GM19467 (cell line): ENCODE data around the gene SEMG1.

Experiments
- ATAC-seq: cut with Tn5 transposase; IDR thresholded peaks from one replicate; pipeline ENCODE4 v1.9.1; 2021; ENCODE audit warnings: mild to moderate bottlenecking, moderate library complexity; ENCODE audit not compliant: unreplicated experiment

SEMG1 gene

GRCh38 chr20:45221076-45221475 lies 14.2 kb downstream of the SEMG1 start, which contains the start of gene SEMG2:
TSS of gene SEMG2 (plus strand) at chr20:45221373. CDS start at chr20:45221390, 17 bp downstream.
- no peak for ATAC-seq

- no peak for ATAC-seq
Measured at GRCh38 chr20:45223136-45223535, 16.3 kb downstream of the SEMG1 start.

GRCh38 chr20:45226287-45226686 lies 19.5 kb downstream of the SEMG1 start:
- ATAC-seq = no peak

GRCh38 chr20:45229264-45230056 lies 22.6 kb downstream of the SEMG1 start:
- no peak for ATAC-seq

DNA sequence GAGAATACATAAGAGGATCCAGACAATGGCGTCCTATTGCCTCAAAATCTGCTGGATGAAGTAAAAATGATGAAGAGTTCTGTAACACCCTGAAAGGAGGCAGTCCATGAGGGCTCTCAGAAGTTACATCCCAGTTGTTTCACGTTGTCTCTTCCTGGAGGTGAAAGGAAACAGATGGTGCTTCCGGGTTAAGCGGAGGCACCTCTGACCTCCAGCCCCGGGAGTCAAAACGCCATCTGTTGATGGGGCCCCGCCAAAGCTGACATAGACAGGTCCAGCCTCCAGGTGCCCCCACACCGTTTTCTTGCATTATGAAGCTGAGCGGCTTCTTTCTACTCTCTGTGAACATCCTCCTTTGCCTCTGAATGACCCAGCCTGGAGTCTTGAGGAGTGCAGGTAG lies 23.8 kb downstream of the SEMG1 start:
- no peak for ATAC-seq

DNA sequence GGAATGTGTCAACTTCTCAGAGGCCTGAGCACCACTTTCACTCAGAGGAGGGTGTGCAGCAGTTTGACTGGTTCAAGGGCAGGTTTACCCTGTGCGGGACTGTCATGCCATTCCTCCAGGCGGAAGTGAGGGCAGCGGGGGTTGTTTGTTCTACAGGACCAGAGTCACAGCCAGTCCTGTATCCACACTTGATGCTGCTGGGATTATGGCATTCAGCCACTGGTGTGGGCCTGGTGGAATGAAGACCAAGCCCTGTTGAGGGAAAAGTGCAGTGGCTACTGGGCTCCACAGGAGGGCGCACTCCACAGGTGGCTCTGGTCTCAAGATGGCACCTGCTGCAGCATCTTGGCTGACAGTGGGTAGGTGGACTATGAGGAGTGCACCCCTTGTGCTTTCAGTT lies 29.2 kb downstream of the SEMG1 start:
- no peak for ATAC-seq

DNA sequence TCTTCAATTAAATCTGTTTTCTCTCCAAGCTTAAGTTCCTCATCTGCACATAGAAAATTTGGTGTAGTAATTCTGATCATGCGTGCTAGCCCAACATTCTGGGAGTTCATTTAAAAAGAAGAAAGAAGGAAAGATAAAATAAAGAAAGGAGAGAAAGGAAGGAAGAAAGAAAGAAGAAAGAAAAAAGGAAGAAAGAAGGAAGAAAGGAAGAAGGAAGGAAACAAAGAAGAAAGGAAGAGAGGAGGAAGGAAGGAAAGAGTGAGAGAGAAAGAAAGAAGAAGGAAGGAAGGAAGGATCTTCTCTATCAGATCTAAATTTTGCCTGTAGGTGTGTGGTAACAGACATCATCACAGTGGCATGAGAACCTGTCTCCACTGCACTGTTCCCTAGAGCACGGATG lies 31.3 kb downstream of the SEMG1 start:
- no peak for ATAC-seq

DNA sequence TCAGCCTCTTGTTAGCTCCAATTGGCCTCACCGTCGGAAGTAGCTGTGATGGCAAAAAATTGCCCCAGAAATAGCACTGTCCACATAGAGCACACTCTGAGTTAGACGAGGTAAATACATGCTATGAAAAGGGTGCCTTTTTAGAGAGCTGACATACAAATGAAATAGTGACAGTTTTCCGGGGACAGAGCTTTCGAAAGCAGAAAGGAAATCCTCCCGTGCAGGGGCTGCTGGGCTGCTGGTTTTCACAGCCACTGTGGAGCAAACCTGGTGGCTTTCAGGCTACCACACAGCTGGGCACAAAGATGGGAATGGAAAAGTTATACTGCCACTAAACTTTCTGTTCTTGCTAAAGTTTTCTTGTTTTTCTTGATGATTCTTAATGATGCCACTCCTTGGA lies 39.3 kb downstream of the SEMG1 start:
- no peak for ATAC-seq

- no peak for ATAC-seq
Measured at GRCh38 chr20:45247865-45248264, 41.0 kb downstream of the SEMG1 start.

GRCh38 chr20:45248609-45249008 lies 41.8 kb downstream of the SEMG1 start:
- no peak for ATAC-seq

DNA sequence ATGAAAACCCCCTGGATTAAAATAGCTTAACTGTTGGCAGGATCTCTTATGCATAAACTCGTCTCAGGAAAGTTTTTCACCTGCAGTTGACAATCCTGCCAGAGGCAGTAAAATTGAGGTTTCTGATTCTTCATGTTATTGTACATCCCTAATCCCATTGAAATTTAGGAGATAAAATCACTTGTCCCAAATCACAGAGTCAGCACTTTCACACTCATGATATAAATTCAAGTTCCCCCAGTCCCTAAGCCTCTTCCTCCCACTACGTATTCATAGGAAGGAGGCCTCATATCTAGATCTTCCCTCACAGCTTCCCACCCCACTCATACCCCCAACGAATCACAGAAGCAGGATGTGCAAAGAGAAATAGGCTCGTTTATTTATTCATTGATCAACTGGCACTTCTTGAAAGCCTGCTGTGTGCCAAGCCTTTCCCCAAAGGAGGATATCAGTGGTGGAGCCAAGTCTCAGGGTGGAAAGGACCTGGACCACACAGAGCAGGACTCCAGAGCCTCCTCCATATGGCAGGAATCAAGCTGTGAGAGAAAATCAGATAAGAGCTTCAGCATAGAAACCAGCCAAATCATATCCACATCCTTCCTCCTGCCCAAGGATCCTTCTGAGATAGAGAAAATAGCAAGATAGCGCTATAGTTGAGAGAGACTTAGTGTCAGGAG lies 45.2 kb downstream of the SEMG1 start:
- ATAC-seq = no peak

GRCh38 chr20:45253261-45253660 lies 46.4 kb downstream of the SEMG1 start:
- no peak for ATAC-seq

GRCh38 chr20:45254383-45255262 lies 47.8 kb downstream of the SEMG1 start, which contains the start of gene SLPI:
TSS of gene SLPI (minus strand) at chr20:45254564. CDS start at chr20:45254543, 21 bp downstream.
- ATAC-seq = no peak

- no peak for ATAC-seq
Measured at GRCh38 chr20:45257161-45257560, 50.3 kb downstream of the SEMG1 start.

DNA sequence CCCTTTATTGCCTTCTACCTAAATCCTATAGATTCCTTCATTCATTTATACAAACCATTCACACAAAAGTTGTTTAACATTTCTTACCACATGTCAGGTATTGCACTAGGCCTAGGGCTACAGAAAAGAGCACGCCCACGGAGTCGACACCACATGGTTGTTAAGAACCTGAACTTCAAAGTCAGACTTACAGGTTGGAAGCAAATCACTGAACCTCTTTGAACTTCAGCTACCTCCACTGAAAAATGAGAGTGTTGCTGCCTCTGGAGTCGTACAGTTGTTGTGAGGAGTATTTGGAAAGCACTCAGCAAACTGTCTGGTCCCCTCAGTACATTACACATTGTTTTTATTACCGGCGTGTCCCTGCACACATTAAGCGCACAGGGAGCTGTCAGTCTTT lies 50.9 kb downstream of the SEMG1 start:
- no peak for ATAC-seq

GRCh38 chr20:45258259-45258658 lies 51.4 kb downstream of the SEMG1 start:
- no peak for ATAC-seq

- no peak for ATAC-seq
Measured at GRCh38 chr20:45258664-45259063, 51.8 kb downstream of the SEMG1 start.
